HEK293T (cell line): ENCODE results near the gene TPD52L2.

Source experiments
- BHLHE40 ChIP-seq: fragments of 450-650 bp; IDR thresholded peaks from 2 replicates; pipeline ENCODE4 v1.6.1; 2016; ENCODE audit warnings: mild to moderate bottlenecking, moderate library complexity, borderline replicate concordance
- CTBP1 ChIP-seq: fragments of 450-650 bp; IDR thresholded peaks from 2 replicates; pipeline ENCODE4 v1.6.1; 2016; ENCODE audit warnings: borderline replicate concordance
- ELF4 ChIP-seq: fragments of 450-650 bp; IDR thresholded peaks from 2 replicates; pipeline ENCODE4 v1.6.1; 2017; ENCODE audit warnings: antibody characterized with exemption
- FOXA1 ChIP-seq: fragments of 450-650 bp; IDR thresholded peaks from 2 replicates; pipeline ENCODE4 v1.6.1; 2016; ENCODE audit warnings: mild to moderate bottlenecking
- FOXK2 ChIP-seq: fragments of 450-650 bp; IDR thresholded peaks from 2 replicates; pipeline ENCODE4 v1.6.1; 2016; ENCODE audit warnings: mild to moderate bottlenecking
- FOXM1 ChIP-seq: fragments of 450-650 bp; IDR thresholded peaks from 2 replicates; pipeline ENCODE4 v1.6.1; 2017; ENCODE audit warnings: mild to moderate bottlenecking, borderline replicate concordance
- HDGF ChIP-seq: fragments of 450-650 bp; IDR thresholded peaks from 2 replicates; pipeline ENCODE4 v1.6.1; 2017; ENCODE audit warnings: antibody characterized with exemption, borderline replicate concordance
- PKNOX1 ChIP-seq: fragments of 450-650 bp; IDR thresholded peaks from 2 replicates; pipeline ENCODE4 v1.6.1; 2016
- SP1 ChIP-seq: fragments of 450-650 bp; IDR thresholded peaks from 2 replicates; pipeline ENCODE4 v1.6.1; 2017
- SUZ12 ChIP-seq: fragments of 450-650 bp; IDR thresholded peaks from 2 replicates; pipeline ENCODE4 v1.6.1; 2016; ENCODE audit warnings: mild to moderate bottlenecking
- TARDBP ChIP-seq: fragments of 450-650 bp; IDR thresholded peaks from 2 replicates; pipeline ENCODE4 v1.6.1; 2016

- TF ChIP-seq FOXA1 (no peak), SP1 (no peak), BHLHE40 (no peak), PKNOX1 (no peak), SUZ12 (no peak), HDGF (no peak), FOXM1 (no peak), FOXK2 (no peak), TARDBP (no peak), CTBP1 (no peak), ELF4 (no peak)
Observed at GRCh38 chr20:63829945-63830835, 34.9 kb upstream of the TPD52L2 start.
